NCI-H1694 (cell line): Measurements from ENCODE around the gene PDLIM1.
"Not testable (repeated sequence)": the region's sequence is repeated elsewhere in the genome, so short reads cannot be mapped to it uniquely, and the experiment has no call there.

ENCODE experiments used
- DNase-seq: peaks from one replicate; lab custom pipeline; 2025; lab: John Stamatoyannopoulos, UW

The PDLIM1 gene

DNA sequence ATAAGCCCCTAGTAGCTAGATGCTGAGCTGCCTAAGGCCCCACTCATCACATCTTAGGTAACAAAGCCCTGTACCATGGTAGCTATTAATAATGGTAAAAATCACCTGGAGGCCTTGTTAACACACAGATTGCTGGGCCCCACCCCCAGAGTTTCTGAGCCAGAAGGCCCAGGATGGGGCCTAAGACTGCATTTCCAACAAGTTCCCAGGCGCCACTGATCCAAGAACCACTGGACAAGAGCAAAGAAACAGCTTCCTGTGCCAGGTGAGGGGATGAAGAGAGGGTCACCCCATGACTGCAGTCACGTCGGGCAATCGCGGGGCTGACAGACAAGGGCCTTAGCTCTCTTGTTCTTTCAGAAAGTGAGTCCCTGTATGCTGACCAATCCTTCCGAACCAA is 50.0 kb downstream of the PDLIM1 start:
- no peak for DNase-seq

- DNase-seq = not testable (repeated sequence)
Observed at GRCh38 chr10:95240096-95240495, 50.7 kb downstream of the PDLIM1 start.

- no peak for DNase-seq
Observed at GRCh38 chr10:95237376-95238170, 53.2 kb downstream of the PDLIM1 start.

DNA sequence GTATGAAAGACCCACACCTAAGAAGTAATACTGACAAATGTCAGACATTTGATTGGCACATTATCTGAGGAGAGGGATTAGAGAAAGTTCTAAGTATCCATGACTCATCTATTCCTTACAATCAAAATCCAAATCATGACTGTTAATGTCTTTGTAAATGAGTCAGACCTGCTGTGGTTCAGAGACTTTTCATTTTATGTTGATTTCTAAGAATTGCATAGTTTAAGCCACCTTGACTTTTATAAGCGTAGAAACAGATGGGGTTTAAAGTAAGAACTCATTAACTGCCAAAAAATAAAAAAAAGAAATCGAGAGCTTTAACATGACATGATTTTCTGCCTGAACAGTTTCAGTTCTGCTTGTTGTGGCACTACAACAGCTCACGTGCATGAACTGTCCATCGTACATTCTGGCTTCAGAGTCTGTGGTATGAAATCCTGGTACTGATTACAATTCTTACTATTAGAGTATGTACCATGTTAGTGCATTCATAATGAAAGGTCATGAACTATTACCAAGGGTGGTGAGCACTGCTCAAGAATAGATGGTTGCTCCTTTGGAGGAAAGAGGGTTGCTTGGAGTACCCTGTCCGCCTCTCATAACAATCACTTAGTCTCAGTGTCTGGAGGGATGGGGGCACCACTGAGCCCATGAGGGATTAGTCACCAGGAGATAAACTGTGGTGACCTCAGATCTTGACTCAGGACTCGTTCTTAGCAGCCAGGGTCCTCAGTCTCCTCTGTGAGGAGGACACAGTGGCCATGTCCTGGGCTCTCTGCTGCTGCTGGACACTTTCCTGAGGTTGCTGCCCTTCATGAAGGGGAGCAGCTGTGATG is 54.5 kb downstream of the PDLIM1 start:
- DNase-seq = no peak

DNA sequence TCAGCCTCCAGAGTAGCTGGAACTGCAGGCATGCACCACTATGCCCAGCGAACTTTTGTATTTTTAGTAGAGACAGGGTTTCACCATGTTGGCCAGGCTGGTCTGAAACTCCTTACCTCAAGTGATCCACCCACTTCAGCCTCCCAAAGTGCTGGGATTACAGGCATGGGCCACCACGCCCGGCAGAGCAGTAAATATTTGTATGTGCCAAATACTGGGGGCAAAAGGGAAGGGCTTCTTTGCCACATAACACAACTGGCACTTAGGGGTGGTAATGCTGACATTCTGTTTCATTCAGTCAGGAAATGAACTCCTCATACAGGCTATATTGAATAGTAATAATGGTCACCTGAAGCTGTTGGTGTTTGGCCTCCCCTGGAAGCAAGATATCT is 55.1 kb downstream of the PDLIM1 start:
- DNase-seq = no peak

DNA sequence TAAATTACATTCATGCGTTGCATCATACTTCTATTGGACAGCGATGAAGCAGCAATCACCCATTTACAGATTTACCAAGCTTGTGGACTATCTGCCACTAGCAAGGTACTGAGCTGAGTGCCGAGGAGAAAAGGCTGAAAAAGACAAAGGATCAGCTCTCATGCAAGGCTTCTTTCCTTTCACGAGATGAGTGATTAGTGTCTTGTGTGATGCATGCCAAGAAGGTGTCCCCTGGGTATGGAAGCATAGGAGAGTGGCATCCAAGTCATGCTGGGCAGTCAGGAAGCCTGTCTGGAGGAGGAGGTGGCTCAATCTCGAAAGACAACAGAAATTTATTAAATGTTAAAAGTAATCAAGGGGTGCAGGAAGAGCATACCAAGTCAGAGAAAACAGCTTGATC is 55.9 kb downstream of the PDLIM1 start:
- DNase-seq = no peak

DNA sequence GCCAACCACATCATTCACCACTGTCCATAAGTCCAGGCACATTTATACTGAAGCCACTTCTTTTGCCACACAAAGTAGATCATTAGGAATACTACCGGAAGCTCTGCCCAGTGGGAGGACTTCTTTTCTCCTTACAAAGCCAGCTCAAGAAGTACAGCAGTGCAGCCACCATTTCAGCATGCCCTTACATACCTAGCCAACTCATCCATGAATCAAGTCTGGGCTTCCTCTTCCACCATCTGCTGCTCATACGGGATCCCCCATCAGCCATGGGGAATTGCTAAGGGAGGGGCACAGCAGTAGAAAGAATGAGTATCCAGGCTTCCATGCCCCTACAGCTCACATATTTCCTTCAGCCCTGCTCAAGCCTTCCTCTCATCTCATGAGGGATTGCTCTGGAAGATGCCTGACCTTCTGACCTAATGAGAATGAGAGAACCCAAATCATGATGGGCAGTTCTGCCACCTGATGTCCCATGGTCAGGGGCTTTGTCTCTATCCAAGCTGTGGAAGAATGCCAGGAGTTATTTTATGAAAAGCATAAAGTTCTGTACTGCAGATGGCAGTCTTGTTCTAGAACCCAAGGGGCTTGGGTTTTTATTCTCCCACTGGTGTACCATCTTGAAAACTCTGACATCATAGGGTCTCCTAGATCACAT is 57.3 kb downstream of the PDLIM1 start:
- no peak for DNase-seq

DNA sequence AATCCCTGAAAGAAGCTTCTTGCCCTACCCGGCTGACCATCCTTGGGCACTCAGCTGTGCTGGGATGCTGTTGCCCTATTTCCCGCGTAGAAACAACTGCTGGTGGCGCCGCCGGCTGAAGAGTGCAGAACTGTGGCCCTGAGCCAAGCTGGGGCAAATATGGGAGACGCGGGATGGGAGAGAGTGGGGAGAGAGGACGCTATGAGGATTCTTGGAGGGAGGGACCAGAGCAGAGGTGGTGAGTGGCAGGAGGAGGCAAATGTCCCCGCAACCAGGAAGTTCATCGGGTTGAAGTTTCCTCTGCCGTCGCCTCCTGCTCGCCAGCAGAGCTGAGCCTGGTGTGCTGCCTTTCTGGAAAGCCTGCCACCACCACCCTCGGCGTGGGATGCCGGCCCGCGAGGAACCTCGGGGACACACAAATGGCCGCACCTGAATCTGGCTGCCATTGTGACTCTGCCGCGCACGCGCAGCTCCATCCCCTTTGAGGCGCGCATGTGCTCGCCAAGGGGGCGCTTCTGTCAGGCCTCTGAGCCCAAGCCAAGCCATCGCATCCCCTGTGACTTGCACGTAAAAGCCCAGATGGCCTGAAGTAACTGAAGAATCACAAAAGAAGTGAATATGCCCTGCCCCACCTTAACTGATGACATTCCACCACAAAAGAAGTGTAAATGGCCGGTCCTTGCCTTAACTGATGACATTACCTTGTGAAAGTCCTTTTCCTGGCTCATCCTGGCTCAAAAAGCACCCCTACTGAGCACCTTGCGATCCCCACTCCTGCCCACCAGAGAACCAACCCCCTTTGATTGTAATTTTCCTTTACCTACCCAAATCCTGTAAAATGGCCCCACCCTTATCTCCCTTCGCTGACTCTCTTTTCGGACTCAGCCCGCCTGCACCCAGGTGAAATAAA is 59.9 kb downstream of the PDLIM1 start:
- not testable (repeated sequence) for DNase-seq

DNA sequence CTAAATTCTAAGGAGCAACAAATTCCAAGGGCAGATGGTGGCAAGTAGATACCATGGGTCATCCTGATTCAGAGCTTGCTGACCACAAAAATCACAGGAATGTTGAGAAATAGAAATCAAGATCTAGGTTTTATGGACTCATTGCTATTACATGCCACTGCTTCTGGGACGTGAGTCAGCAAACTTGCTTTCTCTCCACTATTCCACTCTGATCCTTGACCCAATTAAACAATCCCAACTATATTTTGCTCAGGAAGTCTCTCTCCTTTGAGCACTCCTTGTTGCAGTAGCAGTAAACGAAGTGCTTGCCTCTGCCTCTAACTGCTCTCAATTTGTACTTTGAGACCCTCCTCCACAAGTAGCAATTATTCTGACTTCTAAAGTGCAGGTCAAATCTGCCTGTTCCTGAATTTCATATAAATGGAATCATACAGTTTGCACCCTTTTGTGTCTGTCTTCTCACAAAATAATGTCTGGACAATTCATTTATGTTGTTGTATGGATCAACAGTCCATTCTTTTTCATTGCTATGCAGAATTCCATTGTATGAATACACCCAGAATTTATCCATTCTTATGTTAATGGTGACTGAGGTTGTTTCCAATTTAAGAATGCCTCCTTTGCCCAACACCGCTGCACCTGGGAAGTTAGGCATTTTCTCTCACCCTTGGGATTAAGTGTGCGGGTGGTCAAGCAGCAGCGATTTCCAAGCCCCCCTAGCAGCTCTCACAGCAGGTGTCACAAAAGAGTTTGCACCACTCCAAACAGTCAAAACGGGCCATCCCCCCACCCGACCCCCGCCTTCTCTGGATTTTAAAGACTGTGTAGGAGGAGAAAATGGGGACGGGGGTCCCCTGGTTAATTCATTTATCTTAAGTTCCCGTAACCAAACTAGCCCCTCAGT is 60.8 kb downstream of the PDLIM1 start:
- DNase-seq = no peak

DNA sequence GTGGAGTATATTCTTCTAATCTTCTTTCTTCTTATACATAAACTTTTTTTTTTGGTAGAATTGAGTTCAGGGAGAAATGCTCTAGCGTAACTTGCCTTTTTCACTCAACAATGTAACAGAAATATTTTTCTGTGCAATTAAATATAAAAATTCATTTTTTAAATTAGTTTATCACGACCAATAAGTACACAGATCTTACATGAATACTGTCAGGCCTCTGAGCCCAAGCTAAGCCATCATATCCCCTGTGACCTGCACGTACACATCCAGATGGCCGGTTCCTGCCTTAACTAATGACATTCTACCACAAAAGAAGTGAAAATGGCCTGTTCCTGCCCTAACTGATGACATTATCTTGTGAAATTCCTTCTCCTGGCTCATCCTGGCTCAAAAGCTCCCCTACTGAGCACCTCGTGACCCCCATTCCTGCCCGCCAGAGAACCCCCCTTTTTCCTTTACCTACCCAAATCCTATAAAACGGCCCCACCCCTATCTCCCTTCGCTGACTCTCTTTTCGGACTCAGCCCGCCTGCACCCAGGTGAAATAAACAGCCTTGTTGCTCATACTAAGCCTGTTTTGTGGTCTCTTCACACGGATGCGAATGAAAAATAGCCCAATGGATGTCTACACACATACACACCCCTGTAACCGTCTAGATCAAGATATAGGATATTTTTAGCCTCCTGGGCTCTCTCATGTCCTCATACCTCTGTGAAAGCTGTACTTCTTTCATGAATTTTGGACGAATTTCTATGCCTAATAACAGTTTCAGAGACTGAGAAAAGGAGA is 61.7 kb downstream of the PDLIM1 start:
- not testable (repeated sequence) for DNase-seq

GRCh38 chr10:95225136-95225535 is 65.7 kb downstream of the PDLIM1 start:
- no peak for DNase-seq

DNA sequence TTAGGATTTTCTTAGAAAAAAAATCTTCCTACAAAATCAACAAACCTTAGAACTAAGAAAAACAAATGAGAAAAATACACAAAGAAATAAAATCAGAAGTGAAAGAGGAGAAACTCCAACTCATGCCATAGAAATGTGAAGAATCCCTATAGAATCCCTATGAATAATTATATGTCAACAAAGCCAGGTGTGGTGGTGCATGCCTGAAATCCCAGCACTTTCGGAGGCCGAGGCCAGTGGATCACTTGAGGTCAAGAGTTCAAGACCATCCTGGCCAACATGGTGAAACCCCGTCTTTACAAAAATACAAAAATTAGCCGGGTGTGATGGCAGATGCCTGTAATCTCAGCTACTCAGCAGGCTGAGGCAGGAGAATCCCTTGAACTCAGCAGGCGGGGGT is 69.7 kb downstream of the PDLIM1 start:
- no peak for DNase-seq

DNA sequence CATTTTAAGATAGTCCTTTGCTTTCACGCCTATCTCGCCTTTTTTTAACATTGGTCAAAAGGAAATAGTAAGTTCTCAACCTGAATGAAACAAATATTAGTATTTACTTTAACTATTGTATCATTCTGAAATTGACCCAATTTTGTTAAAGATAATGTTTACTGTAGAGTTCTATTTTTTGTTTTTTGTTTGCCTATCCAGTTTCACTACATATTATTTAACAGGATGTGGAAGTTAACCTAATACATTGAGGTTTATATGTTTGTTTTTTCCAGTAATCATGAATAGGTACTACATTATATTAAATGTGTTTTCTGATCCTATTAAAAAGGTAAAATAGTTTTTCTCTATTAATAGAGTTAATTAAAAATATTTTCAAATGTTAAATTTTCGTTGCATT is 70.3 kb downstream of the PDLIM1 start:
- no peak for DNase-seq

GRCh38 chr10:95217476-95217875 is 73.3 kb downstream of the PDLIM1 start:
- no peak for DNase-seq

GRCh38 chr10:95214793-95215192 is 76.0 kb downstream of the PDLIM1 start:
- DNase-seq = no peak

DNA sequence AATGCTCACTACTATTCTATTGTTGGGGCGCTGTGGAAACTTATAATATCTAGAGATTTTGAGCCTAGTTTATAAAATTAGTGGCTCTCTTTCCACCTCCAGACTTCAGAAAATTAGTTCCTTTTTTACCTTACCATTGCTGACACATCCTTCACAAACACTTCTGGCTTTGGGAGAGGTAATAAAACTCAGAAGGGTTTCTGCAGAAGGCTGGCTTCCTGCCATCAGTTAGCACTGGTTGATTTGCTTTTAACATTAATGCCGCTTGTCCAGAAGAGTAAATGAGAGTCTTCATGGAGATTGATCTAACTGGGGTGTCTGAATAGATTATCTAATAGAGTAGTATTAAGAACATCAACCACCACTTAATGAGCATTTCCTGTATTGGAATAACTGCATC is 76.4 kb downstream of the PDLIM1 start:
- no peak for DNase-seq

DNA sequence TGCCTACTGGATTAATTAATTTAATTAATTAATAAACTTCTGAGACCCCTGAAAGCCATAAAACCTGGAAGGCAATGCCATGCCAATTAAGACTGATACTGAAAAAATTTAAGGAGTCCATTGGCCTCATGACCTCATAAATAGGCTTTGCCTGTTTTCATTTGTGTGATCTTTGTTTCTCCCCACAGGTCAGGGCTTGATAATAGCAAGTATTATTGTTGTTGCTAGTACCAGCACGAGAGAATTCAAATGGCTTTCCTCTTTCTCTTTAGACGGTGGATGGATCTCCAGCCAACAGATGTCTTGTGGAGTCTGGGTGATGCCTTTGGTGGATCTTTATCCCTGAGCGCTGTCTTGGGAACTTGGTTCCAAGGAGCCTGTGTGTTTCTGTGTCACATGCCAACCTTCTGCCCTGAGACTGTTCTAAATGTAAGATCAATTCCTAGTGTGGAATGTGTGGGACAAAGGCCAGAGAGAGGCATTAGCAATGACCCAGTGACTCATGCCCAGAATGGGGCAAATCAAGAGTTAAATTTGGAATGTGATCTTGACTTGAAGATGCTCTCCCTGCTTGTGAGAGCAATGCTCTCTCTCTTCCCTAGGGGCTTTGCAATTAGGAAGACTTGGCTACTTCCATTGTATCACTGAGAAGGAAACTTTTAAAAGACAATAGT is 79.1 kb downstream of the PDLIM1 start:
- no peak for DNase-seq

- DNase-seq = no peak
Observed at GRCh38 chr10:95209509-95210127, 81.2 kb downstream of the PDLIM1 start.
